ENCODE results near the gene SYNE2.

DNA sequence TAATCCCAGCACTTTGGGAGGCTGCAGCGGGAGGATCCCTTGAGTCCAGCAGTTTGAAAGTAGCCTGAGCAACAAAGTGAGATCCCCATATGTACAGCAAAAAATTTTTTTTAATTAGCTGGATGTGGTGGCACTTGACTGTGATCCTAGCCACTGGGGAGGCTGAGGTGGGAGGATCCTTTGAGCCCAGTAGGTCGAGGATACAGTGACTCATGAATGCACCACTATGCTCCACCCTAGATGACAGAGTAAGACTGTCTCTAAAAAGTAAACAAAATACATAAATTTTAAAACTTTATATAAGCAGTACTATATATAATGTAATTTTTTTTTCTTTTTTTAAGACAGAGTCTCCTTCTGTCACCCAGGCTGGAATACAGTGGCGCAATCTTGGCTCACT, 326.0 kb downstream of the SYNE2 start:
- TF ChIP-seq, protein P1, sequence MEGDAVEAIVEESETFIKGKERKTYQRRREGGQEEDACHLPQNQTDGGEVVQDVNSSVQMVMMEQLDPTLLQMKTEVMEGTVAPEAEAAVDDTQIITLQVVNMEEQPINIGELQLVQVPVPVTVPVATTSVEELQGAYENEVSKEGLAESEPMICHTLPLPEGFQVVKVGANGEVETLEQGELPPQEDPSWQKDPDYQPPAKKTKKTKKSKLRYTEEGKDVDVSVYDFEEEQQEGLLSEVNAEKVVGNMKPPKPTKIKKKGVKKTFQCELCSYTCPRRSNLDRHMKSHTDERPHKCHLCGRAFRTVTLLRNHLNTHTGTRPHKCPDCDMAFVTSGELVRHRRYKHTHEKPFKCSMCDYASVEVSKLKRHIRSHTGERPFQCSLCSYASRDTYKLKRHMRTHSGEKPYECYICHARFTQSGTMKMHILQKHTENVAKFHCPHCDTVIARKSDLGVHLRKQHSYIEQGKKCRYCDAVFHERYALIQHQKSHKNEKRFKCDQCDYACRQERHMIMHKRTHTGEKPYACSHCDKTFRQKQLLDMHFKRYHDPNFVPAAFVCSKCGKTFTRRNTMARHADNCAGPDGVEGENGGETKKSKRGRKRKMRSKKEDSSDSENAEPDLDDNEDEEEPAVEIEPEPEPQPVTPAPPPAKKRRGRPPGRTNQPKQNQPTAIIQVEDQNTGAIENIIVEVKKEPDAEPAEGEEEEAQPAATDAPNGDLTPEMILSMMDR (IDR thresholded peaks at IDR 0.05 in 2 of 3, conservative IDR thresholded peaks at IDR 0.05 in 1 of 3; ENCODE audit: control insufficient read depth in 2 of 3, extremely low read depth in 1 of 3, insufficient read depth in 1 of 3, low read depth in 3 of 3, low read length in 3 of 3) = no peak
- no peak for TF ChIP-seq CEBPB (IDR thresholded peaks at IDR 0.05; ENCODE audit: borderline replicate concordance in 1 of 2, low read depth in 2 of 2, low read length in 2 of 2)
- no peak for TF ChIP-seq TCF12 (IDR thresholded peaks at IDR 0.05; ENCODE audit: low read depth, low read length)
- TF ChIP-seq MXI1 (IDR thresholded peaks at IDR 0.05; ENCODE audit: low read depth, low read length) = no peak
- TF ChIP-seq SRF (IDR thresholded peaks at IDR 0.05; ENCODE audit: low read depth in 2 of 2, low read length in 2 of 2) = no peak
- TF ChIP-seq, protein P2, sequence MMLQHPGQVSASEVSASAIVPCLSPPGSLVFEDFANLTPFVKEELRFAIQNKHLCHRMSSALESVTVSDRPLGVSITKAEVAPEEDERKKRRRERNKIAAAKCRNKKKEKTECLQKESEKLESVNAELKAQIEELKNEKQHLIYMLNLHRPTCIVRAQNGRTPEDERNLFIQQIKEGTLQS (IDR thresholded peaks at IDR 0.05; ENCODE audit: borderline replicate concordance, extremely low read depth, low read depth, low read length) = no peak
- TF ChIP-seq, protein P3, sequence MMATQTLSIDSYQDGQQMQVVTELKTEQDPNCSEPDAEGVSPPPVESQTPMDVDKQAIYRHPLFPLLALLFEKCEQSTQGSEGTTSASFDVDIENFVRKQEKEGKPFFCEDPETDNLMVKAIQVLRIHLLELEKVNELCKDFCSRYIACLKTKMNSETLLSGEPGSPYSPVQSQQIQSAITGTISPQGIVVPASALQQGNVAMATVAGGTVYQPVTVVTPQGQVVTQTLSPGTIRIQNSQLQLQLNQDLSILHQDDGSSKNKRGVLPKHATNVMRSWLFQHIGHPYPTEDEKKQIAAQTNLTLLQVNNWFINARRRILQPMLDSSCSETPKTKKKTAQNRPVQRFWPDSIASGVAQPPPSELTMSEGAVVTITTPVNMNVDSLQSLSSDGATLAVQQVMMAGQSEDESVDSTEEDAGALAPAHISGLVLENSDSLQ (IDR thresholded peaks at IDR 0.05) = no peak
- no peak for TF ChIP-seq MYC (IDR thresholded peaks at IDR 0.05; ENCODE audit: insufficient read depth, insufficient read length, insufficient replicate concordance, low read length, severe bottlenecking)
